HG03103 (cell line): ENCODE data around the gene F2RL3.
"Not testable (repeated sequence)": the region's sequence is repeated elsewhere in the genome, so short reads cannot be mapped to it uniquely, and the experiment has no call there.

Source experiments
- ATAC-seq: cut with Tn5 transposase; IDR thresholded peaks from one replicate; pipeline ENCODE4 v1.9.1; 2021; ENCODE audit warnings: low read depth; ENCODE audit not compliant: unreplicated experiment

F2RL3 gene

GRCh38 chr19:16874250-16874977, 14.4 kb upstream of the F2RL3 start:
- ATAC-seq, result no peak

GRCh38 chr19:16874978-16875299, 13.9 kb upstream of the F2RL3 start:
- ATAC-seq, result not testable (repeated sequence)

- ATAC-seq, result no peak
Measured at GRCh38 chr19:16875584-16876555, 12.9 kb upstream of the F2RL3 start.

GRCh38 chr19:16876904-16877361, 11.9 kb upstream of the F2RL3 start:
- no peak for ATAC-seq

- ATAC-seq, result no peak
Measured at GRCh38 chr19:16877581-16877980, 11.2 kb upstream of the F2RL3 start.

GRCh38 chr19:16878181-16878965, 10.4 kb upstream of the F2RL3 start:
- no peak for ATAC-seq

- no peak for ATAC-seq
Measured at GRCh38 chr19:16880884-16881554, 7.8 kb upstream of the F2RL3 start.

GRCh38 chr19:16882146-16882545, 6.7 kb upstream of the F2RL3 start:
- ATAC-seq, result no peak

GRCh38 chr19:16883522-16883921, 5.3 kb upstream of the F2RL3 start:
- no peak for ATAC-seq

- no peak for ATAC-seq
Measured at GRCh38 chr19:16885166-16885565, 3.6 kb upstream of the F2RL3 start.

- no peak for ATAC-seq
Measured at GRCh38 chr19:16886305-16886880, 2.4 kb upstream of the F2RL3 start.

- no peak for ATAC-seq
Measured at GRCh38 chr19:16887353-16888265, 1.2 kb upstream of the F2RL3 start.

- no peak for ATAC-seq
Measured at GRCh38 chr19:16889366-16889882, 625 bp downstream of the F2RL3 start.

- ATAC-seq, result no peak
Measured at GRCh38 chr19:16889883-16890460, 1.2 kb downstream of the F2RL3 start.

GRCh38 chr19:16890461-16891184, 1.8 kb downstream of the F2RL3 start:
- no peak for ATAC-seq

GRCh38 chr19:16891696-16892382, 3.0 kb downstream of the F2RL3 start:
- no peak for ATAC-seq

GRCh38 chr19:16892436-16892835, 3.6 kb downstream of the F2RL3 start:
- ATAC-seq, result no peak
